ENCODE data around the gene MYZAP. TPM values are rescaled to one million over a fixed set of nuclear protein-coding genes. Genes with fewer than 3 reads are reported as not detected.

Gene MYZAP
- total and polyA plus RNA-seq, 2 of the 8 experiments (the other 6 are each of a cell fraction or from before 2014, with no cell fraction given) = 0.41 to 0.65 TPM

DNA sequence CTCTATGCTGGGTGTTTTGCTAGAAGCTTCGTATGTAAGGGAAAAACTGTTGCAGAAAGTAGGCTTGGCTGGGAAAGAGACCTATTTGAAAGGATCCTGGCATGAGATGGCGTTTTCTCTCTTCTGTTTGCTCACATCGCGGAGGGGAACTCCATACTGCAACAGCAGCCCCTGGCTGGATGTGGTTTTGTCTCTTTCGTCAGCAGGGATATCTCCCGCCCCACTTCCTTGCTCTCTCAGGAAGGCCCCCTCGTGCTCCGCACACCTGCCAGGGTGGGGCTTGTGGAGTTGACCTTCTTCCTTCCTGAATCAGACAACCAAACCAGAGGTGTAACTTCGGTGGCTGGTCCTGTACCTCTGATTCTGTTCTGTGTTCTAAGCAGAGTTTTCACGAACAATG, 26.4 kb upstream of the MYZAP start:
- H3K4me1 ChIP-seq (replicated peaks in 1 of 4; ENCODE audit: control insufficient read depth in 3 of 4, insufficient read depth in 4 of 4, low read length in 3 of 4) = peaks cover 1 to 5% (median 2%) of the 10 kb centered on the region in 4 experiments; a peak in 3 of 7 replicates
- no peaks in the 10 kb centered on the region; the same call in 1 of the 2 replicates for H3K23me2 ChIP-seq (ENCODE audit: low read depth, low read length)
- H3K4me2 ChIP-seq (ENCODE audit: insufficient read depth in 1 of 2, low read depth in 2 of 2, low read length in 2 of 2) = no peak overlapping the region
- no peak overlapping the region for H3K4ac ChIP-seq (replicated peaks; ENCODE audit: insufficient read length, low read depth, low read length)
- H3K56ac ChIP-seq (replicated peaks; ENCODE audit: insufficient read length, low read depth, low read length) = no peak overlapping the region
- H3K79me1 ChIP-seq (ENCODE audit: low read depth, low read length) = no peaks in the 10 kb centered on the region
- no peak overlapping the region for H2BK120ac ChIP-seq (replicated peaks; ENCODE audit: low read depth, low read length)
- H3K18ac ChIP-seq (ENCODE audit: extremely low read depth, low read length) = no peak overlapping the region
- no peaks in the 10 kb centered on the region for H3K27me3 ChIP-seq (replicated peaks in 1 of 4; ENCODE audit: control insufficient read depth in 3 of 4, extremely low read depth in 1 of 4, insufficient read depth in 3 of 4, low read length in 3 of 4)
- TF ChIP-seq RBBP5 (IDR thresholded peaks at IDR 0.05; ENCODE audit: borderline replicate concordance, low read depth, low read length) (no peak), MAFK (IDR thresholded peaks at IDR 0.05; ENCODE audit: low read depth, low read length) (0 out of 2 replicates have a peak, but pooled peaks have one; percentile 15), KDM1A (IDR thresholded peaks at IDR 0.05; ENCODE audit: borderline replicate concordance, low read length) (no peak), SIX5 (IDR thresholded peaks at IDR 0.05; ENCODE audit: low read depth, low read length) (no peak), TBP (IDR thresholded peaks at IDR 0.05; ENCODE audit: low read depth, low read length) (no peak), SRF (IDR thresholded peaks at IDR 0.05; ENCODE audit: low read depth, low read length) (no peak), PHF8 (conservative IDR thresholded peaks at IDR 0.05; ENCODE audit: low read depth, low read length) (no peak), POLR2AphosphoS5 (IDR thresholded peaks at IDR 0.05; ENCODE audit: low read depth, low read length) (no peak)
- TF ChIP-seq, protein P1, sequence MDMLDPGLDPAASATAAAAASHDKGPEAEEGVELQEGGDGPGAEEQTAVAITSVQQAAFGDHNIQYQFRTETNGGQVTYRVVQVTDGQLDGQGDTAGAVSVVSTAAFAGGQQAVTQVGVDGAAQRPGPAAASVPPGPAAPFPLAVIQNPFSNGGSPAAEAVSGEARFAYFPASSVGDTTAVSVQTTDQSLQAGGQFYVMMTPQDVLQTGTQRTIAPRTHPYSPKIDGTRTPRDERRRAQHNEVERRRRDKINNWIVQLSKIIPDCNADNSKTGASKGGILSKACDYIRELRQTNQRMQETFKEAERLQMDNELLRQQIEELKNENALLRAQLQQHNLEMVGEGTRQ (IDR thresholded peaks at IDR 0.05; ENCODE audit: low read length) = no peak
- H4K91ac ChIP-seq (replicated peaks; ENCODE audit: insufficient read length, low read length) = no peak overlapping the region
- no peak overlapping the region for H3K4me3 ChIP-seq (ENCODE audit: extremely low read depth in 1 of 4, insufficient read depth in 2 of 4, low read depth in 3 of 4, low read length in 4 of 4)
- no peak overlapping the region for H2BK12ac ChIP-seq (ENCODE audit: low read depth, low read length)
- H3K27ac ChIP-seq (ENCODE audit: low read depth, low read length) = no peak overlapping the region
- WGBS, 2 experiments (ENCODE audit: extremely low coverage in 1 of 2, insufficient coverage in 1 of 2, insufficient read length in 1 of 2, insufficient replicate concordance in 2 of 2, low coverage in 1 of 2, low lambda C conversion rate in 2 of 2, missing lambda C conversion rate in 1 of 2) = 76% methylated on average over 10 of the region's 10 CpGs; no CpG with 5 or more reads in 1 of the 2 experiments
- FAIRE-seq = peak; percentile 52
- H3K9ac ChIP-seq (replicated peaks in 1 of 4; ENCODE audit: extremely low read depth in 1 of 4, low read depth in 3 of 4, low read length in 3 of 4) = no peak overlapping the region; a peak in 1 of 7 replicates
- no peak overlapping the region for H4K5ac ChIP-seq (ENCODE audit: insufficient read length, low read depth, low read length)
- no peak overlapping the region for H2BK20ac ChIP-seq (ENCODE audit: low read length)
- DNase-seq (ENCODE audit: low read depth in 1 of 2, low spot score in 2 of 2) = peak in 1 of 2 experiments; percentile 53
- H2BK5ac ChIP-seq (ENCODE audit: low read depth, low read length) = no peak overlapping the region
- peak overlapping the region; percentile 0; the same call in 1 of the 2 replicates for H4K8ac ChIP-seq (ENCODE audit: extremely low read depth, insufficient read depth, low read length)
- H3K14ac ChIP-seq (ENCODE audit: insufficient read length) = no peak overlapping the region
- ChIA-PET CTCF (ENCODE audit: partially characterized antibody) (interaction anchor here (1.0 to 3.7 kb wide), 9 partner anchors 10 to 91 kb away, joined by 3 to 20 read pairs (median 5); no protein-coding TSS in a partner anchor), POLR2A (ENCODE audit: partially characterized antibody) (interaction anchor here (0.7 kb wide), 1 partner anchor 17 kb away, joined by 5 read pairs; no protein-coding TSS in a partner anchor)
- no peak overlapping the region for H2AK5ac ChIP-seq (ENCODE audit: low read depth, low read length)
- H2BK15ac ChIP-seq (ENCODE audit: low read length) = no peak overlapping the region
- no peak overlapping the region for H3K23ac ChIP-seq (ENCODE audit: insufficient read length)
- H3K79me2 ChIP-seq (ENCODE audit: control insufficient read depth in 1 of 2, insufficient read depth in 2 of 2, low read length in 2 of 2) = no peaks in the 10 kb centered on the region
- no peaks in the 10 kb centered on the region for H3K36me3 ChIP-seq (ENCODE audit: control insufficient read depth in 2 of 4, insufficient read depth in 4 of 4, low read length in 3 of 4)
- no peak overlapping the region for H2AFZ ChIP-seq (ENCODE audit: low read length)
- no peaks in the 10 kb centered on the region for H3K9me3 ChIP-seq (ENCODE audit: insufficient read depth in 2 of 2, low read depth in 1 of 2, low read length in 1 of 2)
- H4K20me1 ChIP-seq (replicated peaks in 1 of 2; ENCODE audit: control insufficient read depth in 1 of 2, insufficient read depth in 2 of 2, low read length in 2 of 2) = no peaks in the 10 kb centered on the region

Data from H1 (cell line).